A549 (cell line): Measurements from ENCODE around the gene OR52N2. TPM values are rescaled to one million over a fixed set of nuclear protein-coding genes. Genes with fewer than 3 reads are reported as not detected.

Experiments
- ATAC-seq, 2 experiments: fragments of 200-7000 bp in 1 of 2; fragments of >200 bp in 1 of 2; cut with Nextera tagmentation in 1 of 2; cut with Tn5 transposase in 1 of 2; 3 replicates each; pipeline versions ENCODE4 v1.8.0 to v1.9.1; 2018 to 2020; ENCODE audit warnings: mild to moderate bottlenecking in 1 of 2, moderate library complexity in 1 of 2
- CTCF ChIA-PET: fragments of 300-600 bp; sonication (Branson Sonifier 250); formaldehyde crosslinking; extraction: SDS; loops from one replicate; lab custom pipeline; 2021; ENCODE audit warnings: antibody characterized with exemption, inconsistent platforms; lab: Yijun Ruan, JAX
- POLR2A ChIA-PET: fragments of 350-600 bp; formaldehyde crosslinking; extraction: SDS; loops from one replicate; lab custom pipeline; 2021; ENCODE audit warnings: antibody characterized with exemption, inconsistent platforms; lab: Yijun Ruan, JAX
- DNase-seq, 2 experiments: peaks; one replicate each; pipeline versions ENCODE4 v3.0.0 to v3.0.0-alpha.2; 2011 to 2016; ENCODE audit warnings: low read depth in 1 of 2, low spot score in 1 of 2
- FAIRE-seq: peaks from 2 replicates; lab custom pipeline; 2011; peaks lifted over from hg19 to GRCh38; lab: Jason Lieb, UNC
- H3K27ac ChIP-seq, 2 experiments: fragments of >200 bp; sonication (Bioruptor Twin); formaldehyde crosslinking; 3 replicates each; pipeline ENCODE4 v1.5.1; 2016 to 2017
- H3K4me1 ChIP-seq: fragments of >200 bp; sonication (Bioruptor Twin); formaldehyde crosslinking; 3 replicates; pipeline ENCODE4 v1.6.1; 2016
- H3K4me2 ChIP-seq: fragments of >200 bp; sonication (Bioruptor Twin); formaldehyde crosslinking; 3 replicates; pipeline ENCODE4 v1.6.1; 2016
- H3K4me3 ChIP-seq: fragments of >200 bp; sonication (Bioruptor Twin); formaldehyde crosslinking; 3 replicates; pipeline ENCODE4 v1.5.1; 2016
- H3K9me3 ChIP-seq: fragments of >200 bp; sonication (Bioruptor Twin); formaldehyde crosslinking; 3 replicates; pipeline ENCODE4 v1.6.1; 2016
- BHLHE40 ChIP-seq: IDR thresholded peaks from 2 replicates; pipeline ENCODE4 v1.6.1; 2012; ENCODE audit warnings: low read depth, low read length, inconsistent platforms
- CHD2 ChIP-seq: fragments of 150-350 bp; IDR thresholded peaks from 2 replicates; pipeline ENCODE4 v1.6.1; 2014; ENCODE audit warnings: low read length; ENCODE audit not compliant: partially characterized antibody
- CHD4 ChIP-seq: fragments of 200-600 bp; sonication (generic); IDR thresholded peaks from 2 replicates; pipeline ENCODE4 v1.6.1; 2016; ENCODE audit warnings: antibody characterized with exemption, mild to moderate bottlenecking, borderline replicate concordance
- EHMT2 ChIP-seq: fragments of 200-600 bp; sonication (generic); IDR thresholded peaks from 2 replicates; pipeline ENCODE4 v1.6.1; 2016; ENCODE audit warnings: antibody characterized with exemption, low read depth, mild to moderate bottlenecking, moderate library complexity
- FOSB ChIP-seq: fragments of 250-450 bp; sonication (Bioruptor Pico); IDR thresholded peaks from 2 replicates; pipeline ENCODE4 v1.5.0; 2020; ENCODE audit warnings: mild to moderate bottlenecking, moderate library complexity
- FOSL2 ChIP-seq, 2 experiments: fragments of 450-650 bp in 1 of 2; fragments of >200 bp in 1 of 2; sonication (Bioruptor Twin) in 1 of 2; formaldehyde crosslinking; IDR thresholded peaks; 2 replicates each; pipeline versions ENCODE4 v1.5.0 to v1.6.1; 2016 to 2020; ENCODE audit warnings: mild to moderate bottlenecking in 1 of 2, moderate library complexity in 1 of 2
- FOXS1 ChIP-seq: fragments of 250-450 bp; sonication (Bioruptor Pico); IDR thresholded peaks from 2 replicates; pipeline ENCODE4 v1.5.0; 2020; ENCODE audit warnings: mild to moderate bottlenecking, moderate library complexity
- HEYL ChIP-seq: fragments of 250-450 bp; sonication (Bioruptor Pico); IDR thresholded peaks from 2 replicates; pipeline ENCODE4 v1.8.0; 2021; ENCODE audit warnings: mild to moderate bottlenecking, moderate library complexity
- HOXA7 ChIP-seq: fragments of 250-450 bp; sonication (Bioruptor Pico); IDR thresholded peaks from 2 replicates; pipeline ENCODE4 v1.5.0; 2020; ENCODE audit warnings: mild to moderate bottlenecking, moderate library complexity
- HOXB5 ChIP-seq: fragments of 250-450 bp; sonication (Bioruptor Pico); IDR thresholded peaks from 2 replicates; pipeline ENCODE4 v1.5.0; 2020; ENCODE audit warnings: mild to moderate bottlenecking, moderate library complexity
- JUN ChIP-seq, 2 experiments: fragments of >200 bp; sonication (Bioruptor Twin); formaldehyde crosslinking; IDR thresholded peaks; 2 replicates in 1 of 2; 3 replicates in 1 of 2; pipeline ENCODE4 v1.6.1; 2016 to 2017
- MAFK ChIP-seq: fragments of 450-650 bp; IDR thresholded peaks from 2 replicates; pipeline ENCODE4 v1.6.1; 2014; ENCODE audit not compliant: partially characterized antibody
- NPAS2 ChIP-seq: fragments of 250-450 bp; sonication (Bioruptor Pico); IDR thresholded peaks from 2 replicates; pipeline ENCODE4 v1.8.0; 2022; ENCODE audit warnings: mild to moderate bottlenecking, moderate library complexity, borderline replicate concordance
- PHF8 ChIP-seq: fragments of 200-600 bp; sonication (generic); IDR thresholded peaks from 2 replicates; pipeline ENCODE4 v1.6.1; 2016; ENCODE audit warnings: low read depth, mild to moderate bottlenecking, antibody characterized with exemption, moderate library complexity, borderline replicate concordance
- RCOR1 ChIP-seq: fragments of 150-350 bp; IDR thresholded peaks from 2 replicates; pipeline ENCODE4 v1.6.1; 2014; ENCODE audit warnings: antibody characterized with exemption, low read length, low read depth
- RNF2 ChIP-seq: fragments of 200-600 bp; sonication (generic); IDR thresholded peaks from 2 replicates; pipeline ENCODE4 v1.6.1; 2016; ENCODE audit warnings: low read depth, mild to moderate bottlenecking, antibody characterized with exemption, moderate library complexity, borderline replicate concordance
- SMC3 ChIP-seq: fragments of >200 bp; sonication (Bioruptor Twin); formaldehyde crosslinking; IDR thresholded peaks from 3 replicates; pipeline ENCODE4 v1.6.1; 2018; ENCODE audit warnings: inconsistent platforms
- TP53 ChIP-seq: fragments of 250-450 bp; sonication (Bioruptor Pico); IDR thresholded peaks from 2 replicates; pipeline ENCODE4 v1.5.0; 2021; ENCODE audit warnings: mild to moderate bottlenecking, moderate library complexity
- ZC3H11A ChIP-seq: fragments of 450-650 bp; IDR thresholded peaks from 2 replicates; pipeline ENCODE4 v1.6.1; 2014; ENCODE audit warnings: antibody characterized with exemption, mild to moderate bottlenecking
- ZFP36 ChIP-seq: fragments of 450-650 bp; IDR thresholded peaks from 2 replicates; pipeline ENCODE4 v1.6.1; 2014; ENCODE audit warnings: borderline replicate concordance; ENCODE audit not compliant: partially characterized antibody
- WGBS: methylation state at CpG from one replicate; pipeline ENCODE4 v1.1.6; 2017; ENCODE audit errors: missing lambda C conversion rate; 5-methylcytosine and 5-hydroxymethylcytosine counted together
- polyA plus RNA-seq, 4 experiments: library from polyadenylated mRNA; depleted of rRNA in 3 of 4; stranded (reverse); fragments of >200 nt; fragmentation: RNase III in 1 of 4; extraction: RNeasy Plus Mini Kit Qiagen cat#74134 plus additional on column Dnase treatment in 1 of 4; gene quantifications; 2 replicates in 3 of 4; 3 replicates in 1 of 4; pipeline ENCODE4 v1.2.3, GENCODE V29; 2011 to 2017
- TF ChIP-seq, protein P1 (sequence below): fragments of 200-600 bp; sonication (generic); IDR thresholded peaks from 2 replicates; pipeline ENCODE4 v1.6.1; 2016; ENCODE audit warnings: antibody characterized with exemption, mild to moderate bottlenecking, moderate library complexity
- TF ChIP-seq, protein P2 (sequence below): fragments of >200 bp; sonication (Bioruptor Twin); formaldehyde crosslinking; IDR thresholded peaks from 3 replicates; pipeline ENCODE4 v1.5.1; 2016
- TF ChIP-seq, protein P3 (sequence below): fragments of 150-350 bp; IDR thresholded peaks from 2 replicates; pipeline ENCODE4 v1.6.1; 2014; ENCODE audit warnings: low read depth, mild to moderate bottlenecking, low read length
- TF ChIP-seq, protein P4 (sequence below): IDR thresholded peaks from 2 replicates; pipeline ENCODE4 v1.6.1; 2012
- TF ChIP-seq, protein P5 (sequence below): IDR thresholded peaks from 2 replicates; pipeline ENCODE4 v1.6.1; 2012

Gene OR52N2
- polyA plus RNA-seq, 2 of the 4 experiments (the other 2 are of a cell fraction): not detected

DNA sequence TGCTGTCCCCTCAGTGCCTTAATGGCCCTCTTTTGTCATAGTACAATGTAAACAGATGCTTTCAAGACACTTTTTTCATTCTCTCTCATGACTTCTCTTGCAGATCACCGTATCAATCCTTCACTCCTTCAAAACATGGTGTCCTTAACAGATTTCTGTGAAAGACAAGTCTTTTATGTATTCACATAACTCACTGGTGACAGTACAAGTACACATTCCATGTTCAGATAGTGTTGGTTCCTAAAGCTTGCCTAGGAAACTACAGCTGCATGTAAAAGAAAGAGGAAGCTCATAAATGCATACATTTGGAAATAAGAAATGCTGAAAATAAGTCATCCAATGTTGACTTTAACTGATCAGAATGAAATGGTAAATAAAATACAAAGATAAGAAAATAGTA, 38.0 kb downstream of the OR52N2 start:
- CTCF ChIA-PET: no interaction called here
- Histone ChIP-seq H3K4me2 (no peak overlapping the region), H3K27ac (no peak overlapping the region), H3K9me3 (no peaks in the 10 kb centered on the region), H3K4me3 (no peak overlapping the region), H3K4me1 (no peaks in the 10 kb centered on the region)
- TF ChIP-seq ZC3H11A: no peak
- no peak for TF ChIP-seq FOXS1 (CRISPR knock-in tag)
- no peak for TF ChIP-seq RNF2
- no peak for TF ChIP-seq MAFK
- no peak for TF ChIP-seq EHMT2
- TF ChIP-seq NPAS2 (CRISPR knock-in tag): no peak
- no peak for TF ChIP-seq TP53 (CRISPR knock-in tag)
- no peak for TF ChIP-seq FOSB (CRISPR knock-in tag)
- no peak for TF ChIP-seq HOXA7 (CRISPR knock-in tag)
- no peak for TF ChIP-seq FOSL2 (IDR thresholded peaks at IDR 0.05)
- TF ChIP-seq FOSL2 (CRISPR knock-in tag; IDR thresholded peaks at IDR 0.05): no peak
- TF ChIP-seq, protein P1, sequence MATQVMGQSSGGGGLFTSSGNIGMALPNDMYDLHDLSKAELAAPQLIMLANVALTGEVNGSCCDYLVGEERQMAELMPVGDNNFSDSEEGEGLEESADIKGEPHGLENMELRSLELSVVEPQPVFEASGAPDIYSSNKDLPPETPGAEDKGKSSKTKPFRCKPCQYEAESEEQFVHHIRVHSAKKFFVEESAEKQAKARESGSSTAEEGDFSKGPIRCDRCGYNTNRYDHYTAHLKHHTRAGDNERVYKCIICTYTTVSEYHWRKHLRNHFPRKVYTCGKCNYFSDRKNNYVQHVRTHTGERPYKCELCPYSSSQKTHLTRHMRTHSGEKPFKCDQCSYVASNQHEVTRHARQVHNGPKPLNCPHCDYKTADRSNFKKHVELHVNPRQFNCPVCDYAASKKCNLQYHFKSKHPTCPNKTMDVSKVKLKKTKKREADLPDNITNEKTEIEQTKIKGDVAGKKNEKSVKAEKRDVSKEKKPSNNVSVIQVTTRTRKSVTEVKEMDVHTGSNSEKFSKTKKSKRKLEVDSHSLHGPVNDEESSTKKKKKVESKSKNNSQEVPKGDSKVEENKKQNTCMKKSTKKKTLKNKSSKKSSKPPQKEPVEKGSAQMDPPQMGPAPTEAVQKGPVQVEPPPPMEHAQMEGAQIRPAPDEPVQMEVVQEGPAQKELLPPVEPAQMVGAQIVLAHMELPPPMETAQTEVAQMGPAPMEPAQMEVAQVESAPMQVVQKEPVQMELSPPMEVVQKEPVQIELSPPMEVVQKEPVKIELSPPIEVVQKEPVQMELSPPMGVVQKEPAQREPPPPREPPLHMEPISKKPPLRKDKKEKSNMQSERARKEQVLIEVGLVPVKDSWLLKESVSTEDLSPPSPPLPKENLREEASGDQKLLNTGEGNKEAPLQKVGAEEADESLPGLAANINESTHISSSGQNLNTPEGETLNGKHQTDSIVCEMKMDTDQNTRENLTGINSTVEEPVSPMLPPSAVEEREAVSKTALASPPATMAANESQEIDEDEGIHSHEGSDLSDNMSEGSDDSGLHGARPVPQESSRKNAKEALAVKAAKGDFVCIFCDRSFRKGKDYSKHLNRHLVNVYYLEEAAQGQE: no peak
- TF ChIP-seq ZFP36: no peak
- TF ChIP-seq JUN (IDR thresholded peaks at IDR 0.05): no peak
- TF ChIP-seq, protein P2, sequence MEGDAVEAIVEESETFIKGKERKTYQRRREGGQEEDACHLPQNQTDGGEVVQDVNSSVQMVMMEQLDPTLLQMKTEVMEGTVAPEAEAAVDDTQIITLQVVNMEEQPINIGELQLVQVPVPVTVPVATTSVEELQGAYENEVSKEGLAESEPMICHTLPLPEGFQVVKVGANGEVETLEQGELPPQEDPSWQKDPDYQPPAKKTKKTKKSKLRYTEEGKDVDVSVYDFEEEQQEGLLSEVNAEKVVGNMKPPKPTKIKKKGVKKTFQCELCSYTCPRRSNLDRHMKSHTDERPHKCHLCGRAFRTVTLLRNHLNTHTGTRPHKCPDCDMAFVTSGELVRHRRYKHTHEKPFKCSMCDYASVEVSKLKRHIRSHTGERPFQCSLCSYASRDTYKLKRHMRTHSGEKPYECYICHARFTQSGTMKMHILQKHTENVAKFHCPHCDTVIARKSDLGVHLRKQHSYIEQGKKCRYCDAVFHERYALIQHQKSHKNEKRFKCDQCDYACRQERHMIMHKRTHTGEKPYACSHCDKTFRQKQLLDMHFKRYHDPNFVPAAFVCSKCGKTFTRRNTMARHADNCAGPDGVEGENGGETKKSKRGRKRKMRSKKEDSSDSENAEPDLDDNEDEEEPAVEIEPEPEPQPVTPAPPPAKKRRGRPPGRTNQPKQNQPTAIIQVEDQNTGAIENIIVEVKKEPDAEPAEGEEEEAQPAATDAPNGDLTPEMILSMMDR: no peak
- TF ChIP-seq, protein P3, sequence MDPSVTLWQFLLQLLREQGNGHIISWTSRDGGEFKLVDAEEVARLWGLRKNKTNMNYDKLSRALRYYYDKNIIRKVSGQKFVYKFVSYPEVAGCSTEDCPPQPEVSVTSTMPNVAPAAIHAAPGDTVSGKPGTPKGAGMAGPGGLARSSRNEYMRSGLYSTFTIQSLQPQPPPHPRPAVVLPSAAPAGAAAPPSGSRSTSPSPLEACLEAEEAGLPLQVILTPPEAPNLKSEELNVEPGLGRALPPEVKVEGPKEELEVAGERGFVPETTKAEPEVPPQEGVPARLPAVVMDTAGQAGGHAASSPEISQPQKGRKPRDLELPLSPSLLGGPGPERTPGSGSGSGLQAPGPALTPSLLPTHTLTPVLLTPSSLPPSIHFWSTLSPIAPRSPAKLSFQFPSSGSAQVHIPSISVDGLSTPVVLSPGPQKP: no peak
- TF ChIP-seq, protein P4, sequence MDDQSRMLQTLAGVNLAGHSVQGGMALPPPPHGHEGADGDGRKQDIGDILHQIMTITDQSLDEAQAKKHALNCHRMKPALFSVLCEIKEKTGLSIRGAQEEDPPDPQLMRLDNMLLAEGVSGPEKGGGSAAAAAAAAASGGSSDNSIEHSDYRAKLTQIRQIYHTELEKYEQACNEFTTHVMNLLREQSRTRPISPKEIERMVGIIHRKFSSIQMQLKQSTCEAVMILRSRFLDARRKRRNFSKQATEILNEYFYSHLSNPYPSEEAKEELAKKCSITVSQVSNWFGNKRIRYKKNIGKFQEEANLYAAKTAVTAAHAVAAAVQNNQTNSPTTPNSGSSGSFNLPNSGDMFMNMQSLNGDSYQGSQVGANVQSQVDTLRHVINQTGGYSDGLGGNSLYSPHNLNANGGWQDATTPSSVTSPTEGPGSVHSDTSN: no peak
- no peak for TF ChIP-seq CHD2
- TF ChIP-seq, protein P5, sequence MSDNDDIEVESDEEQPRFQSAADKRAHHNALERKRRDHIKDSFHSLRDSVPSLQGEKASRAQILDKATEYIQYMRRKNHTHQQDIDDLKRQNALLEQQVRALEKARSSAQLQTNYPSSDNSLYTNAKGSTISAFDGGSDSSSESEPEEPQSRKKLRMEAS: no peak
- no peak for TF ChIP-seq CHD4
- no peak for TF ChIP-seq SMC3
- ATAC-seq (no peak), FAIRE-seq (no peak), DNase-seq (no peak)
- 3% methylated on average over 1 of the region's 1 CpG for WGBS
- POLR2A ChIA-PET: no interaction called here

DNA sequence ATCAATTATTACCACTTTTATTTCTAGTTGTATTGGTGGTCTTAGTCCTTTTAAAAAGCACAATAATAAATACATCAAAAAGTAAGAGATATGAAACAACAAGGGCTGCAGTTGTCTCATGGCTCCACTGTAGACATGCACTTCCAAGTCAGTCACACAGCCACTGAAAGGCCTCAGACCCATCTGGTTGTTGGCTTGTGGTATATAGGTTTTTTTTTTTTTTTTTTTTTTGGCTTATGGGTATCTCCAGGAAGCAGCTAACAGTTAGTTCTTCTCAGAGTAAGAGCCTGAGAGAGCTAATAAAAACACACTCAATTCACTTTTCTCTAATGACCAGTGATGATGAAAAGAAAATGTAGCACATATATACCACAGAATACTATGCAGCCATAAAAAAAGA, 39.0 kb downstream of the OR52N2 start:
- no peak for DNase-seq
- no peak for ATAC-seq
- TF ChIP-seq NPAS2 (CRISPR knock-in tag) (no peak), MAFK (no peak), PHF8 (no peak), BHLHE40 (no peak), HOXB5 (no peak), HEYL (CRISPR knock-in tag) (no peak), RCOR1 (no peak)
- Histone ChIP-seq H3K9me3 (no peaks in the 10 kb centered on the region), H3K4me3 (no peak overlapping the region), H3K4me2 (no peak overlapping the region), H3K27ac (no peak overlapping the region), H3K4me1 (no peaks in the 10 kb centered on the region)
- CTCF ChIA-PET: no interaction called here
- POLR2A ChIA-PET: no interaction called here
- FAIRE-seq: no peak
